Astrocyte (in vitro differentiated cells and primary cell): ENCODE results near the gene SSBP3.

Experiments used
- CTCF ChIP-seq: IDR thresholded peaks from 2 replicates; pipeline ENCODE4 v1.5.1; 2011; ENCODE audit warnings: low read depth, mild to moderate bottlenecking, inconsistent platforms, low read length, moderate library complexity; ENCODE audit not compliant: insufficient read depth
- EZH2 ChIP-seq: IDR thresholded peaks from 2 replicates; pipeline ENCODE4 v1.6.1; 2012; ENCODE audit warnings: mild to moderate bottlenecking, low read length, inconsistent platforms; ENCODE audit not compliant: insufficient read depth

DNA sequence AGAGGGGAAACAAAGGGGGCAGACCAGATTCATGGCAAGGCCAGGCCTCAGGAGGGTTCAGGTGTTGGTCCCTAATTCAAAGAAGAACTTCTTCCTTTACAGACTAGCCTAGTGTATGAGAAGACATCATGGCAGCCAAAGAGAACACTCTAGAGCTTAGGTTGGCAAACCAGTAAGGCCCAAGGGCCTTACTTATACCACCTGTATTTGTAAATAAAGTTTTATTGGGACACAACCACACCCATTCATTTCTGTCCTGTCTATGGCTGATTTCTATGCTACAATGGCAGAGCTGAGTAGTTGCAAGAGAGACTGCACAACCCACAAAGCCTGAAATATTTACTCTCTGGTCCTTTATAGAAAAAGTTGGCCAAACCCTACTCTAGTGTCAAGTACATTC is 42.3 kb downstream of the SSBP3 start:
- TF ChIP-seq CTCF, result no peak
- TF ChIP-seq EZH2, result no peak
